T-helper 17 cell (primary cell): ENCODE results near the gene CAMTA2. TPM values are rescaled to one million over a fixed set of nuclear protein-coding genes. Genes with fewer than 3 reads are reported as not detected.

Experiments used
- ATAC-seq: fragments of 150-1000 bp; cut with Tn5 transposase; 2 replicates; pipeline ENCODE4 v1.10.0; 2021; ENCODE audit warnings: mild to moderate bottlenecking, moderate library complexity
- DNase-seq, 3 donors: peaks; one replicate each; pipeline versions ENCODE4 v3.0.0 to v3.0.0-alpha.2; 2020 to 2021
- H3K9me3 ChIP-seq: one replicate; pipeline ENCODE4 v1.7.0; 2013; ENCODE audit warnings: low read length, mild to moderate bottlenecking; ENCODE audit not compliant: control insufficient read depth, poor library complexity, severe bottlenecking
- H3K27ac Mint-ChIP-seq: one replicate; pipeline ENCODE4 v1.8.0; 2022; ENCODE audit warnings: mild to moderate bottlenecking, moderate library complexity, mixed read lengths
- H3K27me3 Mint-ChIP-seq: one replicate; pipeline ENCODE4 v1.8.0; 2022; ENCODE audit warnings: mixed read lengths
- H3K36me3 Mint-ChIP-seq: one replicate; pipeline ENCODE4 v1.8.0; 2022; ENCODE audit warnings: low read depth, mixed read lengths
- H3K4me1 Mint-ChIP-seq: one replicate; pipeline ENCODE4 v1.8.0; 2022; ENCODE audit warnings: mild to moderate bottlenecking, mixed read lengths
- H3K4me3 Mint-ChIP-seq: one replicate; pipeline ENCODE4 v1.8.0; 2022; ENCODE audit warnings: mild to moderate bottlenecking, moderate library complexity, mixed read lengths
- total RNA-seq, 4 donors: library from RNA in 2 of 4; stranded (reverse) in 2 of 4; gene quantifications; one replicate each; pipeline ENCODE4 v1.2.3 and lab custom pipeline; 2022 to 2026

The CAMTA2 gene
- total RNA-seq, 2 donors from 2014 or later, result 59.9 to 63.5 TPM

GRCh38 chr17:4945176-4945943 is 42.1 kb downstream of the CAMTA2 start:
- Mint-ChIP-seq H3K27ac (peak overlapping the region; percentile 93), H3K4me1 (peaks cover 58% of the 10 kb centered on the region)

GRCh38 chr17:4944554-4945175 is 42.8 kb downstream of the CAMTA2 start:
- peak overlapping the region; percentile 93 for H3K27ac Mint-ChIP-seq
- H3K27me3 Mint-ChIP-seq, result no peaks in the 10 kb centered on the region
- H3K36me3 Mint-ChIP-seq, result peaks cover 28% of the 10 kb centered on the region
- H3K9me3 ChIP-seq, result no peaks in the 10 kb centered on the region
- no peak for ATAC-seq
- peaks cover 59% of the 10 kb centered on the region for H3K4me1 Mint-ChIP-seq
- no peak for DNase-seq
- H3K4me3 Mint-ChIP-seq, result peak overlapping the region; percentile 100

More at GRCh38 chr17:4945176-4945943, 42.1 kb downstream of the CAMTA2 start:
- H3K36me3 Mint-ChIP-seq, result peaks cover 26% of the 10 kb centered on the region
- ATAC-seq, result peak; percentile 40
- H3K27me3 Mint-ChIP-seq, result no peaks in the 10 kb centered on the region
- peak; percentile 48 to 61 (median 54) for DNase-seq
- H3K9me3 ChIP-seq, result no peaks in the 10 kb centered on the region
- H3K4me3 Mint-ChIP-seq, result peak overlapping the region; percentile 100

GRCh38 chr17:4944163-4944553 is 43.3 kb downstream of the CAMTA2 start:
- H3K36me3 Mint-ChIP-seq, result peaks cover 28% of the 10 kb centered on the region
- no peak for ATAC-seq
- peak overlapping the region; percentile 100 for H3K4me3 Mint-ChIP-seq
- H3K4me1 Mint-ChIP-seq, result peaks cover 61% of the 10 kb centered on the region
- H3K9me3 ChIP-seq, result no peaks in the 10 kb centered on the region
- no peaks in the 10 kb centered on the region for H3K27me3 Mint-ChIP-seq
- peak overlapping the region; percentile 93 for H3K27ac Mint-ChIP-seq
- peak in 1 of 3 donors; percentile 45 for DNase-seq

- peaks cover 65% of the 10 kb centered on the region for H3K4me1 Mint-ChIP-seq
- H3K9me3 ChIP-seq, result no peaks in the 10 kb centered on the region
- H3K27me3 Mint-ChIP-seq, result no peaks in the 10 kb centered on the region
- peaks cover 28% of the 10 kb centered on the region for H3K36me3 Mint-ChIP-seq
- DNase-seq (no peak), ATAC-seq (no peak)
- peak overlapping the region; percentile 100 for H3K4me3 Mint-ChIP-seq
- H3K27ac Mint-ChIP-seq, result peak overlapping the region; percentile 97
Measured at GRCh38 chr17:4942760-4943508, 44.5 kb downstream of the CAMTA2 start.

GRCh38 chr17:4941319-4941610 is 46.2 kb downstream of the CAMTA2 start:
- no peaks in the 10 kb centered on the region for H3K27me3 Mint-ChIP-seq
- DNase-seq (no peak), ATAC-seq (no peak)
- peak overlapping the region; percentile 97 for H3K27ac Mint-ChIP-seq
- H3K4me3 Mint-ChIP-seq, result peak overlapping the region; percentile 99
- H3K4me1 Mint-ChIP-seq, result peaks cover 59% of the 10 kb centered on the region
- H3K9me3 ChIP-seq, result no peaks in the 10 kb centered on the region
- H3K36me3 Mint-ChIP-seq, result peaks cover 21% of the 10 kb centered on the region

- no peaks in the 10 kb centered on the region for H3K9me3 ChIP-seq
- DNase-seq (peak; percentile 26 to 35 (median 29)), ATAC-seq (no peak)
- Mint-ChIP-seq H3K27ac (peak overlapping the region; percentile 97), H3K36me3 (peaks cover 21% of the 10 kb centered on the region), H3K27me3 (no peaks in the 10 kb centered on the region), H3K4me3 (peak overlapping the region; percentile 99), H3K4me1 (peaks cover 60% of the 10 kb centered on the region)
Measured at GRCh38 chr17:4940555-4941318, 46.7 kb downstream of the CAMTA2 start.

GRCh38 chr17:4939796-4940554 is 47.5 kb downstream of the CAMTA2 start, which contains the start of the genes RNF167 and SLC25A11:
RNF167 (plus strand) TSS chr17:4940268; CDS start chr17:4940910, 642 bp downstream.
SLC25A11 (minus strand) TSS chr17:4940046; CDS start chr17:4939910, 136 bp downstream.
- H3K27ac Mint-ChIP-seq, result peak within 1 kb of the TSS; percentile 97
- H3K4me1 Mint-ChIP-seq, result peaks cover 53% of the 10 kb centered on the region
- peak; percentile 87 for ATAC-seq
- H3K36me3 Mint-ChIP-seq, result peaks cover 13% of the 10 kb centered on the region
- no peaks in the 10 kb centered on the region for H3K9me3 ChIP-seq
- peak within 1 kb of the TSS; percentile 99 for H3K4me3 Mint-ChIP-seq
- H3K27me3 Mint-ChIP-seq, result no peaks in the 10 kb centered on the region
- DNase-seq, result peak; percentile 88 to 95 (median 92)

GRCh38 chr17:4939546-4939795 is 48.0 kb downstream of the CAMTA2 start:
- ATAC-seq (peak; percentile 3), DNase-seq (no peak)
- Mint-ChIP-seq H3K4me1 (peaks cover 49% of the 10 kb centered on the region), H3K36me3 (peaks cover 13% of the 10 kb centered on the region), H3K27me3 (no peaks in the 10 kb centered on the region), H3K4me3 (peak overlapping the region; percentile 99), H3K27ac (peak overlapping the region; percentile 97)
- H3K9me3 ChIP-seq, result no peaks in the 10 kb centered on the region

- peak overlapping the region; percentile 99 for H3K4me3 Mint-ChIP-seq
- DNase-seq (no peak), ATAC-seq (no peak)
- no peaks in the 10 kb centered on the region for H3K9me3 ChIP-seq
- no peaks in the 10 kb centered on the region for H3K27me3 Mint-ChIP-seq
- H3K36me3 Mint-ChIP-seq, result peaks cover 10% of the 10 kb centered on the region
- H3K27ac Mint-ChIP-seq, result peak overlapping the region; percentile 97
- H3K4me1 Mint-ChIP-seq, result peaks cover 49% of the 10 kb centered on the region
Measured at GRCh38 chr17:4938688-4939545, 48.6 kb downstream of the CAMTA2 start.

- no peak for ATAC-seq
- Mint-ChIP-seq H3K4me3 (peak overlapping the region; percentile 99), H3K36me3 (peaks cover 10% of the 10 kb centered on the region)
Measured at GRCh38 chr17:4938069-4938491, 49.4 kb downstream of the CAMTA2 start.

GRCh38 chr17:4937553-4937952 is 49.9 kb downstream of the CAMTA2 start:
- Mint-ChIP-seq H3K4me1 (peaks cover 45% of the 10 kb centered on the region), H3K27me3 (no peaks in the 10 kb centered on the region), H3K27ac (no peak overlapping the region), H3K4me3 (peak overlapping the region; percentile 28), H3K36me3 (peaks cover 10% of the 10 kb centered on the region)
- ATAC-seq, result no peak
- H3K9me3 ChIP-seq, result no peaks in the 10 kb centered on the region
- no peak for DNase-seq

More at GRCh38 chr17:4938069-4938491, 49.4 kb downstream of the CAMTA2 start:
- no peak for DNase-seq
- Mint-ChIP-seq H3K27ac (no peak overlapping the region), H3K4me1 (peaks cover 49% of the 10 kb centered on the region), H3K27me3 (no peaks in the 10 kb centered on the region)
- H3K9me3 ChIP-seq, result no peaks in the 10 kb centered on the region
